Gastrocnemius medialis (tissue), 4 donors: ENCODE data around the gene SH3BP4. TPM values are rescaled to one million over a fixed set of nuclear protein-coding genes. Genes with fewer than 3 reads are reported as not detected.

Experiments used
- ATAC-seq, 2 donors: fragments of 150-250 bp; one replicate each; pipeline ENCODE4 v1.9.1; 2016
- DNase-seq, 2 donors: peaks; one replicate each; pipeline ENCODE4 v3.0.0-alpha.2; 2019
- H3K27ac ChIP-seq, 4 donors: fragments of 200-600 bp; sonication (generic); 1 replicate in 1 of 4; 2 replicates in 3 of 4; pipeline ENCODE4 v1.5.1; 2016 to 2018; ENCODE audit warnings: mild to moderate bottlenecking in 2 of 4, moderate library complexity in 1 of 4
- H3K27me3 ChIP-seq, 3 donors: fragments of 200-600 bp; sonication (generic) in 2 of 3; 1 replicate in 1 of 3; 2 replicates in 2 of 3; pipeline versions ENCODE4 v1.5.1 to v1.6.0; 2016 to 2019; ENCODE audit warnings: mild to moderate bottlenecking in 1 of 3, moderate library complexity in 1 of 3
- H3K36me3 ChIP-seq, 2 donors: fragments of 200-600 bp; sonication (generic) in 1 of 2; one replicate each; pipeline ENCODE4 v1.5.1; 2017 to 2018
- H3K4me1 ChIP-seq, 2 donors: fragments of 200-600 bp; sonication (generic) in 1 of 2; one replicate each; pipeline ENCODE4 v1.5.1; 2016 to 2017; ENCODE audit warnings: mild to moderate bottlenecking in 2 of 2
- H3K4me3 ChIP-seq, 4 donors: fragments of 200-600 bp; sonication (generic) in 3 of 4; 1 replicate in 1 of 4; 2 replicates in 3 of 4; pipeline ENCODE4 v1.5.1; 2016 to 2019; ENCODE audit warnings: mild to moderate bottlenecking in 2 of 4
- H3K9me3 ChIP-seq, 3 donors: fragments of 200-600 bp; sonication (generic) in 2 of 3; 1 replicate in 1 of 3; 2 replicates in 2 of 3; pipeline ENCODE4 v1.5.1; 2016 to 2019
- CTCF ChIP-seq, 5 experiments: fragments of 450-650 bp in 3 of 5; fragments of 200-600 bp in 2 of 5; sonication (generic) in 2 of 5; IDR thresholded peaks in 4 of 5; conservative IDR thresholded peaks in 1 of 5; 1 replicate in 4 of 5; 2 replicates in 1 of 5; pipeline ENCODE4 v1.5.1; 2016 to 2019; ENCODE audit warnings: antibody characterized with exemption in 5 of 5, mild to moderate bottlenecking in 3 of 5, moderate library complexity in 3 of 5
- POLR2A ChIP-seq, 2 donors: fragments of 450-650 bp; IDR thresholded peaks; one replicate each; pipeline ENCODE4 v1.6.1; 2017; ENCODE audit warnings: antibody characterized with exemption in 2 of 2, mild to moderate bottlenecking in 2 of 2, moderate library complexity in 2 of 2
- in situ Hi-C, 4 donors: fragments of 200-750 bp; cut with MboI; loops; one replicate each; pipeline versions ENCODE4 v1.15.0 to v1.8.0; 2017; ENCODE audit warnings: low sequenced_read_pairs in 4 of 4
- intact Hi-C: fragments of 100-400 bp; cut with DNase I; formaldehyde crosslinking; loops from one replicate; pipeline ENCODE4 v1.15.1; 2023; ENCODE audit warnings: low total_unique reads
- total RNA-seq, 4 donors: library from RNA; depleted of rRNA; stranded (reverse); fragments of >200 nt; gene quantifications; one replicate each; pipeline versions ENCODE4 v1.1.0 to v1.2.3, GENCODE V29; 2016

SH3BP4 gene
- total RNA-seq, 4 donors from 2014 or later, result 10.2 to 36.9 (median 15.9) TPM

- no peak for ATAC-seq
- no peak overlapping the region for H3K27ac ChIP-seq
- H3K4me3 ChIP-seq, result no peak overlapping the region
- intact Hi-C loops (no loop called here), in situ Hi-C loops (no loop called here)
- DNase-seq, result no peak
- TF ChIP-seq CTCF (IDR thresholded peaks at IDR 0.05 in 4 of 5, conservative IDR thresholded peaks at IDR 0.05 in 1 of 5) (no peak), POLR2A (IDR thresholded peaks at IDR 0.05) (no peak)
- H3K9me3 ChIP-seq, result no peaks in the 10 kb centered on the region
- H3K27me3 ChIP-seq, result no peaks in the 10 kb centered on the region
- peaks cover 4 to 6% of the 10 kb centered on the region in 2 donors for H3K4me1 ChIP-seq
- no peaks in the 10 kb centered on the region for H3K36me3 ChIP-seq
These were observed 17.7 kb downstream of the SH3BP4 start for GRCh38 chr2:234969306-234970098.

DNA sequence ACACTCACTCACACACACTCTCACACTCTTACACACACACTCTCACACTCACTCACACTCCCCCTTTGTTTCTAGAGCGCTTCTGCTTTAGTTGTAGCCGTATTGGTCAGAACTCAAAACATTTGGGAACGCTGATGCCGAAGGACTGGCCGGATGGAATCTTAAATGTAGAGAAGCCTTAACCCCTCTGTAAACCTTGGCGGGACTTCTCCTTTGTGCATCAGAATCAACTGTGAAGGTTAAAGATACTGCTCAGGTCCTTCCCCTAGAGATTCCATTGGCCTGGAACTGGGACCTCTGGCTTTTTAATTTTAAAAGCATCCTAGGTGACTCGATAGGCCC lies 18.3 kb downstream of the SH3BP4 start:
- peak overlapping the region in 1 of 4 donors; percentile 40 for H3K27ac ChIP-seq
- in situ Hi-C loops (no loop called here), intact Hi-C loops (no loop called here)

DNA sequence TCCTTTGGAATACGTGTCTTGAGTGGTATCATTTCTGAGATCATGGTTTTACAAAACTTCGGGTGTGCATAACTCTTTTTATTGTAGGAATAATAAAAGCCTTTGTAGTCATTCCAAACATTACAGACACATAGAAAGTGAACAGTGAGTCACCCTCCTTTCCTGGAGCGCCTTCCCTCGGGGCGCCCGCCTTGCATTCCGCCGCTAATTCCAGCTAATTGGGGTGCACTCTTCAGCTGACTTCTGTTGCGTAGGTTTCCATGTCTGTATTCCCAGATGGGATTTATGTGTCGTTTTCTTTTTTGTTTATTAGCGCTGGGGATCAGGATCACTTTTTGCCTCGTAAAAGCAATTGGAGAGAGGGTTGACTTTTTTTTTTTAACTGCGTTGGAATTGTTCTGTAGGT lies 18.7 kb downstream of the SH3BP4 start:
- TF ChIP-seq POLR2A (IDR thresholded peaks at IDR 0.05), result no peak
- TF ChIP-seq CTCF (IDR thresholded peaks at IDR 0.05 in 4 of 5, conservative IDR thresholded peaks at IDR 0.05 in 1 of 5), result no peak
- no peaks in the 10 kb centered on the region for H3K36me3 ChIP-seq
- peaks cover 6 to 12% of the 10 kb centered on the region in 2 donors for H3K4me1 ChIP-seq
- in situ Hi-C loops, result no loop called here
- DNase-seq (no peak), ATAC-seq (peak in 1 of 2 donors; percentile 47)
- H3K27ac ChIP-seq, result peak overlapping the region in 1 of 4 donors; percentile 40
- H3K4me3 ChIP-seq, result no peak overlapping the region
- intact Hi-C loops, result no loop called here
- no peaks in the 10 kb centered on the region for H3K27me3 ChIP-seq
- no peaks in the 10 kb centered on the region for H3K9me3 ChIP-seq

More for the DNA sequence above, 18.3 kb downstream of the SH3BP4 start:
- ATAC-seq (no peak), DNase-seq (no peak)
- Histone ChIP-seq H3K4me1 (peaks cover 6 to 10% of the 10 kb centered on the region in 2 donors), H3K4me3 (no peak overlapping the region), H3K9me3 (no peaks in the 10 kb centered on the region), H3K36me3 (no peaks in the 10 kb centered on the region), H3K27me3 (no peaks in the 10 kb centered on the region)
- TF ChIP-seq POLR2A (IDR thresholded peaks at IDR 0.05) (no peak), CTCF (IDR thresholded peaks at IDR 0.05 in 4 of 5, conservative IDR thresholded peaks at IDR 0.05 in 1 of 5) (no peak)

- no peak overlapping the region for H3K27ac ChIP-seq
- ATAC-seq (no peak), DNase-seq (no peak)
- H3K4me3 ChIP-seq, result no peak overlapping the region
- peaks cover 6 to 16% of the 10 kb centered on the region in 2 donors for H3K4me1 ChIP-seq
- no peaks in the 10 kb centered on the region for H3K9me3 ChIP-seq
- no peaks in the 10 kb centered on the region for H3K36me3 ChIP-seq
- intact Hi-C loops (no loop called here), in situ Hi-C loops (no loop called here)
- TF ChIP-seq POLR2A (IDR thresholded peaks at IDR 0.05) (no peak), CTCF (IDR thresholded peaks at IDR 0.05 in 4 of 5, conservative IDR thresholded peaks at IDR 0.05 in 1 of 5) (no peak)
- no peaks in the 10 kb centered on the region for H3K27me3 ChIP-seq
These were observed 19.7 kb downstream of the SH3BP4 start for GRCh38 chr2:234971496-234971895.
